GM12891 (cell line): ENCODE measurements around the gene IMPDH1.

ENCODE experiments used
- DNase-seq: peaks from one replicate; pipeline ENCODE4 v3.0.0; 2011; ENCODE audit warnings: low spot score; ENCODE audit not compliant: insufficient read length
- FAIRE-seq: peaks from 2 replicates; lab custom pipeline; 2011; peaks lifted over from hg19 to GRCh38; lab: Jason Lieb, UNC
- PAX5 ChIP-seq: IDR thresholded peaks from 2 replicates; pipeline ENCODE4 v1.6.1; 2011; ENCODE audit warnings: low read length, moderate library complexity, mild to moderate bottlenecking; ENCODE audit not compliant: insufficient read depth, severe bottlenecking
- POLR2A ChIP-seq: IDR thresholded peaks from 2 replicates; pipeline ENCODE4 v1.6.1; 2011; ENCODE audit warnings: low read depth, low read length, control low read depth
- POLR2AphosphoS5 ChIP-seq: IDR thresholded peaks from 2 replicates; pipeline ENCODE4 v1.6.1; 2011; ENCODE audit warnings: low read depth, low read length, control low read depth
- POU2F2 ChIP-seq: IDR thresholded peaks from 2 replicates; pipeline ENCODE4 v1.6.1; 2011; ENCODE audit warnings: low read depth, mild to moderate bottlenecking, control low read depth, low read length, moderate library complexity
- SPI1 ChIP-seq: IDR thresholded peaks from 2 replicates; pipeline ENCODE4 v1.6.1; 2011; ENCODE audit warnings: low read depth, low read length, control low read depth
- TAF1 ChIP-seq: IDR thresholded peaks from 2 replicates; pipeline ENCODE4 v1.6.1; 2011; ENCODE audit warnings: low read depth, low read length, control low read depth

IMPDH1 gene

DNA sequence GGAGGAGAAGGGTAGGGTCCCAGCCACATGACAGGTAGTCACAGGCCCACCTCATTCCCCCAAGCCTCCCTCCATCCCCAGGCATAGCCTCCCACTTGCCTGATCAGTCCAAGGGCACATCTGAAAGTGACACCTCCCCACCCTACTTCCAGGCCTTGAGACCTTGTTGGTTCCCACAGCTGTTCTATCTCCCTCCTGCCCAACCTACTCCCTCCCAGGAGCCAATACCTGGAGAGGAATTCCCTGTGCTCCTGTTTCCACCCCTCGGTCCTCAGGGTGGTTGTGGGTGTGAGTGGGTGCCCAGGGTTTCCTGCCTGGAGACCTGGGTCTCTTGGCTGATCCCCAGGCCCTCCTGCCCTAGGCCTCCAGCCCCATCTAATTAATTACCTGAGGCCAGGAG is 11.6 kb upstream of the IMPDH1 start:
- FAIRE-seq (no peak), DNase-seq (no peak)

GRCh38 chr7:128420773-128421172 is 11.0 kb upstream of the IMPDH1 start:
- no peak for TF ChIP-seq POLR2AphosphoS5
- TF ChIP-seq TAF1: no peak
- no peak for TF ChIP-seq POLR2A
- no peak for TF ChIP-seq PAX5
- TF ChIP-seq POU2F2: no peak
- no peak for TF ChIP-seq SPI1
- no peak for FAIRE-seq
- no peak for DNase-seq

More for the DNA sequence above, 11.6 kb upstream of the IMPDH1 start:
- TF ChIP-seq PAX5: no peak
- TF ChIP-seq POLR2A: no peak
- no peak for TF ChIP-seq TAF1
- TF ChIP-seq POU2F2: no peak
- no peak for TF ChIP-seq POLR2AphosphoS5
- TF ChIP-seq SPI1: no peak

DNA sequence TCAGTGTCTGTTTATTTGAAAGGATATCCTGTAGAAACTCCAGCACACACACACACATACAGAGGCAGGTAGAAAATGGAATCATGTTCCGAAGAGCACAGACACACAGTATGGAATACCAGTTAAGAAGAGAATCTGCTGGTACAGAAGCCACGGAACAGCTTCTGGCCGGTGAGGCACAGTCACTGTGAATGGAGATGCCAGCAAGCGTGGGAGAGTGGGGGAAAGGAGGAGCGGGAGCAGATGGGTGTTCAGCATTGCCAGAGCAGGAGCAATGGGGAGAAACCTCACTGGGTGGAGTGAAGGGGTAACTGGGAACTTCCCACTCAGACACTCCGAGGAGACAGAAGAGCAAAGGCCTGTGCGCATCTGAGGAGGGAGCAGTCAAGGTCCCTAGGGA is 9.5 kb upstream of the IMPDH1 start:
- no peak for FAIRE-seq
- no peak for DNase-seq
- TF ChIP-seq POLR2A (no peak), POLR2AphosphoS5 (no peak), SPI1 (no peak), PAX5 (no peak), POU2F2 (no peak), TAF1 (no peak)

GRCh38 chr7:128417071-128417470 is 7.3 kb upstream of the IMPDH1 start:
- DNase-seq (no peak), FAIRE-seq (no peak)
- no peak for TF ChIP-seq SPI1
- TF ChIP-seq POU2F2: no peak

DNA sequence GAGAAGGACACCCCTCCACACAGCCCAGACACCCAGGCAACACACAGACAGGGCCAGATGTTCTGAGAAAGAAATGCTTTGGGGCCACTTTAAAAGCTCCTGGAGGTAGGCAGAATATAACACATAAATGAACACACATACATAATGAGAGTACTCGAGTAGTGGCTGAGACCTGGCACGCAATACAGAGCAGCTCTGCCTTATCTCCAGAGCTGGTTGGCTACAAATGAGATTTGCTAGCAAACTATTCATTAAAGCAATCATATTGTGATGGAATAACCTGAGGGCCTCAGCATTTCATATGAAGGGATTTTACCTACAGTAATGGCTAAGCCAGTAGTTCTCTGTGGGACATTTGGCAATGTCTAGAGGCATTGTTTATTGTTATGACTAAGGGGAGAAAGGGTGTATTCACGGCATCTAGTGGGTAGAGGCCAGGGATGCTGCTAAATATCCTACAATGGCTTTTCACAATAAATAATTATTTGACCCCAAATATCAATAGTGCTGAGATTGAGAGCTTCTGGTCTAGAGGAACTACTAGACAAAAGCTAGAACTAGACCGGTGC is 5.5 kb upstream of the IMPDH1 start:
- FAIRE-seq (no peak), DNase-seq (no peak)
- no peak for TF ChIP-seq POLR2A
- no peak for TF ChIP-seq POU2F2
- no peak for TF ChIP-seq PAX5
- TF ChIP-seq POLR2AphosphoS5: no peak
- no peak for TF ChIP-seq TAF1
- TF ChIP-seq SPI1: no peak

DNA sequence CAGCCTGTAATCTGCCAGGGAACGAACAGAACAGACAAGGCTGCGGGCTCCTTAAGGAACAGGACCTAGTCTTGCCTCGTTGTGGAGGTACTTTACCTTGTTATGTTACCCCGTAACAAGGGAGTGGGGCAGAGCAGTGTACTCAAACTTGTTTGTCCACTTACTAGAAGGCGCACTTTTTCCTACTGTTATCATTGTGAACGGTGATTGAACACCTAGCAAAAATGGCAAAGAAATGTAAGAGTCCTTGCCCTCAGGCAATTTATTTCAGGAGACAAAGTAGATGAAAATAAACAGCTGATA is 620 bp upstream of the IMPDH1 start:
- DNase-seq (no peak), FAIRE-seq (no peak)
- TF ChIP-seq POU2F2: no peak

- DNase-seq: no peak
- TF ChIP-seq TAF1 (no peak), SPI1 (no peak), PAX5 (no peak), POLR2A (no peak), POLR2AphosphoS5 (no peak), POU2F2 (no peak)
- no peak for FAIRE-seq
Observed at GRCh38 chr7:128408709-128409595, 830 bp downstream of the IMPDH1 start.

- FAIRE-seq (no peak), DNase-seq (no peak)
- no peak for TF ChIP-seq POLR2AphosphoS5
- TF ChIP-seq SPI1: no peak
- no peak for TF ChIP-seq POLR2A
- TF ChIP-seq TAF1: no peak
- no peak for TF ChIP-seq PAX5
- no peak for TF ChIP-seq POU2F2
Observed at GRCh38 chr7:128407751-128408708, 1.8 kb downstream of the IMPDH1 start.

- FAIRE-seq: no peak
Observed at GRCh38 chr7:128407233-128407589, 2.6 kb downstream of the IMPDH1 start.

More at GRCh38 chr7:128407233-128407589, 2.6 kb downstream of the IMPDH1 start:
- DNase-seq: no peak
- no peak for TF ChIP-seq PAX5
- TF ChIP-seq POLR2A: no peak
- TF ChIP-seq POLR2AphosphoS5: no peak
- no peak for TF ChIP-seq SPI1
